Measurements from ENCODE around the gene NAA10.

GRCh38 chrX:153959649-153960048 lies 24.8 kb upstream of the NAA10 start:
- TF ChIP-seq CTCF (IDR thresholded peaks at IDR 0.05): no peak
- TF ChIP-seq CHD2 (IDR thresholded peaks at IDR 0.05; ENCODE audit: low read length, partially characterized antibody): no peak
- no peak for TF ChIP-seq HDAC2 (IDR thresholded peaks at IDR 0.05)
- no peak for TF ChIP-seq KDM1A (IDR thresholded peaks at IDR 0.05; ENCODE audit: low read depth)
- TF ChIP-seq POLR2A (IDR thresholded peaks at IDR 0.05; ENCODE audit: low read length): no peak

All from A549 (cell line).